ENCODE data around the gene C1orf159.

The C1orf159 gene

DNA sequence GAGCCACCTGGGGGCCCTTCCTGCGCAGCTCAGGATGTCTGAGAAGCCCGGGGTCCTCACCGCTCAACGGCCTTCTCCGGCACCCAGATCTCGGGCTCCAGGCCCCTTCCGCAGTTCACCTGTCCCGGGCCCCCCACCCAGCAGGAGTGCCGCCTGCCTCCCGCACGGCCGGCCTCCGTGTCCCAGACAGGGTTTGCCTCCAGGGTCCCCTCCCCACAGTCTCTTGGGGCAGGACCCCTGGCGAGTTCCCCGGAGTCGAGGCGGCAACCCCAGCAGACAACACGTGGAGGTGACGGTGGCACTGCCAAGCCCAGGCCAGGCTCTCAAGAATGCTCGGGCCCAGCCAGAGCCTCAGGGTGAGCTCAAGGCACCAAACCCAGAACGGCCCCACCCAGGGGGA lies 35.4 kb upstream of the C1orf159 start:
- peaks cover 13% of the 10 kb centered on the region for H3K9me3 ChIP-seq (ENCODE audit: severe bottlenecking)
- H3K36me3 ChIP-seq: no peaks in the 10 kb centered on the region
- TF ChIP-seq, protein P1, sequence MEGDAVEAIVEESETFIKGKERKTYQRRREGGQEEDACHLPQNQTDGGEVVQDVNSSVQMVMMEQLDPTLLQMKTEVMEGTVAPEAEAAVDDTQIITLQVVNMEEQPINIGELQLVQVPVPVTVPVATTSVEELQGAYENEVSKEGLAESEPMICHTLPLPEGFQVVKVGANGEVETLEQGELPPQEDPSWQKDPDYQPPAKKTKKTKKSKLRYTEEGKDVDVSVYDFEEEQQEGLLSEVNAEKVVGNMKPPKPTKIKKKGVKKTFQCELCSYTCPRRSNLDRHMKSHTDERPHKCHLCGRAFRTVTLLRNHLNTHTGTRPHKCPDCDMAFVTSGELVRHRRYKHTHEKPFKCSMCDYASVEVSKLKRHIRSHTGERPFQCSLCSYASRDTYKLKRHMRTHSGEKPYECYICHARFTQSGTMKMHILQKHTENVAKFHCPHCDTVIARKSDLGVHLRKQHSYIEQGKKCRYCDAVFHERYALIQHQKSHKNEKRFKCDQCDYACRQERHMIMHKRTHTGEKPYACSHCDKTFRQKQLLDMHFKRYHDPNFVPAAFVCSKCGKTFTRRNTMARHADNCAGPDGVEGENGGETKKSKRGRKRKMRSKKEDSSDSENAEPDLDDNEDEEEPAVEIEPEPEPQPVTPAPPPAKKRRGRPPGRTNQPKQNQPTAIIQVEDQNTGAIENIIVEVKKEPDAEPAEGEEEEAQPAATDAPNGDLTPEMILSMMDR (IDR thresholded peaks at IDR 0.05; ENCODE audit: low read depth, low read length): no peak
- no peak for DNase-seq
- no peaks in the 10 kb centered on the region for H3K27me3 ChIP-seq (ENCODE audit: insufficient read depth, low read depth, severe bottlenecking)
- no peak overlapping the region for H3K27ac ChIP-seq
- no peak overlapping the region for H3K4me3 ChIP-seq (ENCODE audit: low read depth, low read length)

- Histone ChIP-seq H3K9me3 (ENCODE audit: severe bottlenecking) (peaks cover 13% of the 10 kb centered on the region), H3K27ac (no peak overlapping the region), H3K36me3 (no peaks in the 10 kb centered on the region), H3K27me3 (ENCODE audit: insufficient read depth, low read depth, severe bottlenecking) (no peaks in the 10 kb centered on the region), H3K4me3 (ENCODE audit: low read depth, low read length) (no peak overlapping the region)
- TF ChIP-seq, protein P1 (IDR thresholded peaks at IDR 0.05; ENCODE audit: low read depth, low read length): no peak
- DNase-seq: no peak
Observed at GRCh38 chr1:1150100-1150499, 34.2 kb upstream of the C1orf159 start.

DNA sequence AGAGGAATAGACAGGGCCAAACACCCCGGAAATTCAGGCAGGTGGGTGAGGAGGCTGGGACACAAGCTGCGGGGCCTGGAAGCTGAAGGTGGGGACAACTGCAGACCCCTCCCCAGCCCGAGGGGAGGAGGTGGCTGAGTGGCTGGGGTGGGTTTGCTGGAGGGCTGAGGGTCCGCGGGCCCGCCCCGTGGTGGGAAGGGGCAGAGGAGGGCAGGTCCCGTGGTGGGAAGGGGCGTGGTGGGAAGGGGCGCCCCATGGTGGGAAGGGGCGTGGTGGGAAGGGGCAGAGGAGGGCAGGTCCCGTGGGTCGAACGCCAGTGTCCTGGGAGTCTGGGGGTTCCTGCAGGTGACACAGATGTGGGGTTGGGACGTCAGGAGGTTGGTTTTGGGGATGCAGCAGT lies 33.5 kb upstream of the C1orf159 start:
- H3K27ac ChIP-seq: no peak overlapping the region
- no peaks in the 10 kb centered on the region for H3K36me3 ChIP-seq
- peaks cover 10% of the 10 kb centered on the region for H3K9me3 ChIP-seq (ENCODE audit: severe bottlenecking)
- H3K4me3 ChIP-seq (ENCODE audit: low read depth, low read length): no peak overlapping the region
- no peak for DNase-seq
- TF ChIP-seq, protein P1 (IDR thresholded peaks at IDR 0.05; ENCODE audit: low read depth, low read length): no peak
- H3K27me3 ChIP-seq (ENCODE audit: insufficient read depth, low read depth, severe bottlenecking): no peaks in the 10 kb centered on the region

DNA sequence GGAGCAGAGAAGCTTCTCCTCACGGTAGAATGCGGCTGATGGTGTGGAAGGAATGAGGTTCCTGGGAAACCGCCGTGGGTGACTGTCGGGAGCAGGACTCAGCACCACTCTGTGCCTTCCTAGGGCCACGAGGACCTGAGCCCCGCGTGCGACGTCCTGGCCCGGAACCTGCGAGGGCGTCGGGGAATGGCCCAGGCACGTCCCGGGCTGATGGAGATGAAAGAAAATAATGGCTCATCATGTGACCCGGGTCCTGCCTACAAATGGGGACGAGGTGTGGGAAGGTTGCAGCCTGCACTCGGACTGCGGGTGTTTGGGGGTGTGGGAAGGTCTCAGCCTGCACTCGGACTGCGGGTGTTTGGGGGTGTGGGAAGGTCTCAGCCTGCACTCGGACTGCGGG lies 32.7 kb upstream of the C1orf159 start:
- TF ChIP-seq, protein P1 (IDR thresholded peaks at IDR 0.05; ENCODE audit: low read depth, low read length): no peak
- no peak for DNase-seq
- Histone ChIP-seq H3K9me3 (ENCODE audit: severe bottlenecking) (peaks cover 7% of the 10 kb centered on the region), H3K27me3 (ENCODE audit: insufficient read depth, low read depth, severe bottlenecking) (no peaks in the 10 kb centered on the region), H3K36me3 (no peaks in the 10 kb centered on the region), H3K4me3 (ENCODE audit: low read depth, low read length) (no peak overlapping the region), H3K27ac (no peak overlapping the region)

- Histone ChIP-seq H3K4me3 (ENCODE audit: low read depth, low read length) (no peak overlapping the region), H3K9me3 (ENCODE audit: severe bottlenecking) (peaks cover 5% of the 10 kb centered on the region), H3K27ac (no peak overlapping the region), H3K36me3 (no peaks in the 10 kb centered on the region), H3K27me3 (ENCODE audit: insufficient read depth, low read depth, severe bottlenecking) (no peaks in the 10 kb centered on the region)
- DNase-seq: no peak
- TF ChIP-seq, protein P1 (IDR thresholded peaks at IDR 0.05; ENCODE audit: low read depth, low read length): no peak
Observed at GRCh38 chr1:1148061-1148460, 32.2 kb upstream of the C1orf159 start.

DNA sequence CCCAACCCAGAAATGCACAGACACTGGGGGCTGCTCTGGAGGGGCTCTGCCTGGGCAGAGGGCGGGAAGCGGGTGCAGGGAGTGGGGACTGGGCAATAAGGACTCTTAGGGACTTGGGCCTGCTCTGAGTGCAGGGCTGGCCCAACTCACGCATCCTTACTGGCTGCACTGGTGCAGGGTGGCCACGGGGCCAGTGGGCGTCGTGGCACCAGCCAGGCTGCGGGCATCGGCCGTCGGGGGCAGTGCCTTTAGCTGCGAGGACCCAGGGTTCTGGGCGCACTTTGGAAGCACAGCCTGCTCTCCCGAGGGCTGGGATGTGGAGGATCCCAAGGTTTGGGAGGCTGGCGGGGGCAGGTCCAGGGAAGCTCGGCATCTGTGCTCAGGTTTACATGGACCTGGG lies 30.7 kb upstream of the C1orf159 start:
- TF ChIP-seq, protein P1 (IDR thresholded peaks at IDR 0.05; ENCODE audit: low read depth, low read length): no peak
- no peak for DNase-seq
- no peak overlapping the region for H3K27ac ChIP-seq

More for the DNA sequence above, 30.7 kb upstream of the C1orf159 start:
- H3K36me3 ChIP-seq: no peaks in the 10 kb centered on the region
- H3K9me3 ChIP-seq (ENCODE audit: severe bottlenecking): peaks cover 3% of the 10 kb centered on the region
- no peak overlapping the region for H3K4me3 ChIP-seq (ENCODE audit: low read depth, low read length)
- H3K27me3 ChIP-seq (ENCODE audit: insufficient read depth, low read depth, severe bottlenecking): no peaks in the 10 kb centered on the region
